ENCODE measurements around the gene TREX2. TPM values are rescaled to one million over a fixed set of nuclear protein-coding genes. Genes with fewer than 3 reads are reported as not detected.

The TREX2 gene
- total RNA-seq, 1 experiment from 2014 or later, result 1.1 TPM

GRCh38 chrX:153444333-153445011 lies 1.4 kb downstream of the TREX2 start:
- Histone ChIP-seq H4K8ac (replicated peaks; ENCODE audit: insufficient read length, low read depth, low read length) (no peak overlapping the region), H3K9ac (ENCODE audit: extremely low read depth, insufficient read length, low read length) (no peak overlapping the region), H3K79me2 (ENCODE audit: insufficient read depth, low read length) (no peaks in the 10 kb centered on the region), H2BK20ac (ENCODE audit: low read depth, low read length, poor library complexity, severe bottlenecking) (no peak overlapping the region), H3K27ac (ENCODE audit: insufficient read length, low read depth, low read length) (no peak overlapping the region), H3K4me2 (ENCODE audit: insufficient read depth, insufficient read length, low read length) (no peak overlapping the region), H2BK15ac (ENCODE audit: low read depth, low read length) (no peak overlapping the region), H4K5ac (ENCODE audit: insufficient read length, low read depth, low read length) (no peak overlapping the region), H3K14ac (ENCODE audit: insufficient read depth, low read length) (no peak overlapping the region), H2BK12ac (ENCODE audit: insufficient read length, low read depth, low read length) (no peak overlapping the region), H3K56ac (ENCODE audit: insufficient read length, low read depth, low read length) (no peak overlapping the region), H3K23ac (ENCODE audit: insufficient read length, low read depth, low read length) (no peak overlapping the region), H3K4me1 (ENCODE audit: insufficient read depth, low read length) (no peaks in the 10 kb centered on the region), H3K9me3 (ENCODE audit: control insufficient read depth, low read depth, low read length) (peaks cover 10% of the 10 kb centered on the region), H3K23me2 (ENCODE audit: insufficient read length, low read depth, low read length, poor library complexity, severe bottlenecking) (no peaks in the 10 kb centered on the region), H2AK5ac (ENCODE audit: insufficient read length, low read length) (no peak overlapping the region), H2BK120ac (ENCODE audit: low read depth, low read length, poor library complexity, severe bottlenecking) (no peak overlapping the region), H3K18ac (ENCODE audit: insufficient read length, low read depth, low read length) (no peak overlapping the region), H3K79me1 (ENCODE audit: insufficient read depth, low read depth, low read length, poor library complexity, severe bottlenecking) (no peaks in the 10 kb centered on the region), H2BK5ac (ENCODE audit: insufficient read length, low read length) (no peak overlapping the region), H4K91ac (ENCODE audit: insufficient read length, low read depth, low read length) (no peak overlapping the region), H2AFZ (ENCODE audit: low read length) (no peak overlapping the region), H3K4ac (ENCODE audit: low read depth, low read length) (no peak overlapping the region), H3T11ph (ENCODE audit: low read length) (no peak overlapping the region), H4K20me1 (ENCODE audit: control insufficient read depth, insufficient read depth, insufficient read length) (no peaks in the 10 kb centered on the region), H3K27me3 (ENCODE audit: insufficient read depth, low read length) (no peaks in the 10 kb centered on the region)
- TF ChIP-seq CTCF (conservative IDR thresholded peaks at IDR 0.05), result no peak
- Mint-ChIP-seq H3K4me1 (no peaks in the 10 kb centered on the region), H3K27me3 (ENCODE audit: low read depth) (peaks cover 4% of the 10 kb centered on the region; the same call in 1 of the 2 replicates), H3K4me3 (no peak overlapping the region), H3K9me3 (peaks cover 46 to 63% of the 10 kb centered on the region in 2 experiments), H3K36me3 (ENCODE audit: insufficient read depth in 1 of 3, low read depth in 3 of 3) (peaks cover 0 to 4% (median 3%) of the 10 kb centered on the region in 3 experiments; a peak in 2 of 7 replicates), H3K27ac (no peak overlapping the region)
- WGBS (ENCODE audit: extremely low coverage, insufficient read length, low lambda C conversion rate), result no CpG with 5 or more reads among the region's 37 CpGs
- DNase-seq, result no peak

All from H9 (cell line).